SKM-1 treated with dmso at 0.1 percent for 144 hours (cell line): ENCODE measurements around the gene ATP1A4.

Experiments
- DNase-seq: peaks from one replicate; lab custom pipeline; 2025; ENCODE audit not compliant: unreplicated experiment; lab: John Stamatoyannopoulos, UW

Gene ATP1A4

DNA sequence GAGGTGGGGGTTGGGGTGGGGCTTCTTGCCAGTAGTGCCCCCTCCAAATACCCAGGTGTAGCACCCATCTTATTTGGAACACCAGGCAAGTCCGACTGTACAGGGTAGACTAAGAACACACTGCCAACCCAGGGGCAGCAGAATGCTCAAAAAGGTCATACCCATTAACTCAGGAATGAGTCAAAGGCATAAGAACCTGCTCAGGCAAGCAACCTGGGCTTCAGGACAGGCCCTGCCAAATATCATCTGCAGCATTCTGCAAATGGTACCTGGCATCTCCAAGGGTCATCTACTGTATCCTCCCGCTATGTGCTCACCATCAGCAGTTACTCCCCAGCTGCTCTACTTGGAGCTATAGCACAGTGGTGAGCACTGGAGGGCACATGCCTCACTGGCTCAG is 73.2 kb downstream of the ATP1A4 start:
- DNase-seq = no peak

DNA sequence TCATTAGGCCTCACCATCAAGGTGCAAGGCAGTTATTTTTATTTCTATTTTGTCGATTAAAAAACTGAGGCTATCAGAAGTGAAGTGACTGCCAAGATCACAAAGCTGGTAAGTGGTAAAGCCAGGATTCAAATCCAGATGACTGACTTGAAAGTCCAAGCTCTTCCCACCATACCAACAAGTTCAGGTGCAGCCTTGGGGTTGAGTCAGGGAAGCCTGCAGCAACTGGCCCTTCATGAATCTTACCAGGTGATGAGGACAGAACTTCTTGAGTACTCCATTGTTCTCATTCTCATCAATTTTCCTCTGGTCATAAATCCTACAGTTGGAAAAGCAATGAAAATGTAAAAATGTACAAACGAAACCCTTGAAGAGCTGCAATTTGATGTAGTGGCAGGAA is 73.9 kb downstream of the ATP1A4 start:
- DNase-seq = no peak

DNA sequence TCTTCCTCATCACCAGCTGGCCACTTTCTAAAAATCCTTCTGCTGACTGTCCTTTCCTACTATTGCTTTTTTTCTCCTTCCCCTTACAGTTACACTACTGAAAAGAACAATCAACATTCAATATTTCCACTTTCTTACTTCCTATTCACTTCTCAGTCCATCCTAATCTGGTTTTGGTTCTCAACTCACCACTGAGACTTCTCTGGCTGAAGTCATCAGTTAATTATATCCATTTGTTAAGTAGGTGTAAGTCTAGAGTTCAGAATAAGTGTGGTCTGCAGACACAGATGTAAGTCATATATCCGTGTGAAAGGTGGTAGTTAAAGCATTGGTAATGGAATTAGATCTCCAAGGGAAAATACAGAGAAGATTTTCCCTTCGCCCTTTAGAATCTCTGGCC is 75.2 kb downstream of the ATP1A4 start:
- no peak for DNase-seq

DNA sequence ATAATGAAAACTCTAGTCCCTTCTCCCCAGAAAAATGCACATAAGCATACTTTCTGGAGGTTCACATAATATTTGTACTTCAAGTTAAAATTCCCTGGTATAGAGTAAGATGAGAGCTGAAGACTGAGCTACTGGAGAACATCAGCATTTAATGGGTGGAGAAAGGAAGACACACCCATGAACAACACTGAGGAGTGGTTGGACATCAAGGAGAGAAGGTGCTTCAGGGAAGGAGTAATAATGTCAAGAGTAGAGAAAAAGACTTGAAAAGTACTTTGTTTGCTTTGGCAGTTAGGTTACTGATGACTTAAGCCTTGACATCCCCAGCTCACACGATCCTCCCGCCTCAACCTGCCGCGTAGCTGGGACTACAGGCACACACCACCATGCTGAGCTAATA is 75.6 kb downstream of the ATP1A4 start:
- no peak for DNase-seq

DNA sequence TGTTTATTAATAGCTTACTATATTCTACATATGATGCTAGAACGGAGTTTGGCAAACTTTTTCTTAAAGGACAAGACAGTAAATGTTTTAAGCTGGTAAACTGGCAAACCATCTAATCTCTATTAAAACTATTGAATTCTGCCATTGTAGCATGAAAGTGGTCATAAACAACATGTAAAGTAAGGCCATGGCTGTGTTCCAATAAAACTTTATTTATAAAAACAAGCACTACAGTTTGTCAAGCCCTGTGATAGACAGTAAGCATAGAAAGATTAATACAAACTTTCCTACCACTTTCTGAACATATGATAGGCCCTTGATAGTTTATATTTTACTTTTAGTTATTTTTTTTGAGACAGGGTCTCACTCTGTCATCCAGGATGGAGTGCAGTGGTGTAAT is 76.2 kb downstream of the ATP1A4 start:
- DNase-seq = no peak

DNA sequence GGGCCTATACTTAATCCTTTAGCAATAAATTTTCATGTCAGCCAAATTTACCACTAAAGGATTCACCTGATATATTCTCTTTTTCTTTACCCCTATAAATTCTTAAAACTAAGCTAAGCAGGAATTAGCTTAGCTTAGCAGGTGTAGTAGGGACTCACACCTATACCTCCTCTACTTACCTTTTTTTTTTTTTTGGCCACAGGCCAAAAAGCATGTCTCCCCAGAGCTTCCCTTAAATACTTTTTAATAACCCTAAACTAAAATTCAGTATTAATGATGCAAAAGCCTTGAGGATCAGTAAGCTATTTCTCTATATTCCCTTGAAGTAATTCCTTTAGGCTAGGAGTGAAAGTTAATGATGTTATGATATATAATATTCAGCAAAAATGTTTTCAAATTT is 77.0 kb downstream of the ATP1A4 start:
- no peak for DNase-seq

DNA sequence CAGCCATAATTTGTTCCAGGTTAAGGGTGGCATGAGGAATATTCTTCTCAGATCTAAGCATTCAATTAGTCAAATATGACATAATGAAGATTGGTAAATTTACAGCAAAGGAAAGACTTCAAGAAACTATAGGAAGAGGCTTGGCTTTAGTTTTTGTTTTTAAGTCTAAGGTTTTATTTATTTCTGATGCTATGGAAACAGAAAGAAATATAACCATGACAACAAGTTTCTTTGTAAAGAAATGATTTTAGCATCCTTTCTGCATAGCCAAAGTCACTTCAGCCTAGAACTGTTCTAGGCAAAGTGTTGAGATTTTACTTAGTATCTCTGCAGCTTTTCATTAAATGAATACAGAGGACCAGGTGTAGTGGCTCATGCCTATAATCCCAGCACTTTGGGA is 81.5 kb downstream of the ATP1A4 start:
- no peak for DNase-seq
